Smooth muscle cell (in vitro differentiated cells): Measurements from ENCODE around the gene CDC42. TPM values are rescaled to one million over a fixed set of nuclear protein-coding genes. Genes with fewer than 3 reads are reported as not detected.

ENCODE experiments used
- DNase-seq: peaks from one replicate; lab custom pipeline; 2025; ENCODE audit not compliant: unreplicated experiment; lab: John Stamatoyannopoulos, UW
- H2AFZ ChIP-seq: fragments of 200-600 bp; sonication (generic); 2 replicates; pipeline ENCODE4 v1.6.0; 2016; ENCODE audit warnings: antibody characterized with exemption, low read depth, mild to moderate bottlenecking
- H3F3A ChIP-seq: fragments of 200-600 bp; sonication (generic); 2 replicates; pipeline ENCODE4 v1.6.0; 2017; ENCODE audit warnings: antibody characterized with exemption, low read depth
- H3K27ac ChIP-seq: fragments of 200-600 bp; sonication (generic); 2 replicates; pipeline ENCODE4 v1.5.1; 2016; ENCODE audit warnings: low read depth, mild to moderate bottlenecking
- H3K27me3 ChIP-seq: fragments of 200-600 bp; sonication (generic); 2 replicates; pipeline ENCODE4 v1.6.1; 2016; ENCODE audit warnings: low read depth, mild to moderate bottlenecking
- H3K36me3 ChIP-seq: fragments of 200-600 bp; sonication (generic); 2 replicates; pipeline ENCODE4 v1.5.1; 2016; ENCODE audit warnings: low read depth
- H3K4me1 ChIP-seq: fragments of 200-600 bp; sonication (generic); 2 replicates; pipeline ENCODE4 v1.5.1; 2016; ENCODE audit warnings: low read depth
- H3K4me2 ChIP-seq: fragments of 200-600 bp; sonication (generic); 2 replicates; pipeline ENCODE4 v1.6.0; 2016; ENCODE audit warnings: mild to moderate bottlenecking
- H3K4me3 ChIP-seq: fragments of 200-600 bp; sonication (generic); 2 replicates; pipeline ENCODE4 v1.5.1; 2016; ENCODE audit warnings: mild to moderate bottlenecking
- H3K79me2 ChIP-seq: fragments of 200-600 bp; sonication (generic); 2 replicates; pipeline ENCODE4 v1.6.0; 2016; ENCODE audit warnings: low read depth, mild to moderate bottlenecking
- H3K9ac ChIP-seq: fragments of 200-600 bp; sonication (generic); 2 replicates; pipeline ENCODE4 v1.6.0; 2016; ENCODE audit warnings: low read depth
- H3K9me3 ChIP-seq: fragments of 200-600 bp; sonication (generic); replicated peaks from 2 replicates; pipeline ENCODE4 v1.5.1; 2016; ENCODE audit warnings: low read depth
- H4K20me1 ChIP-seq: fragments of 200-600 bp; sonication (generic); 2 replicates; pipeline ENCODE4 v1.6.0; 2016; ENCODE audit warnings: low read depth
- WGBS: methylation state at CpG from one replicate; pipeline ENCODE4 v1.1.7; 2016; ENCODE audit warnings: low lambda C conversion rate; 5-methylcytosine and 5-hydroxymethylcytosine counted together
- polyA plus RNA-seq: library from polyadenylated mRNA; unstranded; fragments of >200 nt; fragmentation: Nextera tagmentation; extraction: Ambion mirVana; gene quantifications from 2 replicates; pipeline ENCODE4 v1.2.1, GENCODE V29; 2016
- total RNA-seq: library from RNA; depleted of rRNA; stranded (reverse); fragments of >200 nt; gene quantifications from 2 replicates; pipeline ENCODE4 v1.2.3, GENCODE V29; 2014
- TF ChIP-seq, protein P1 (sequence below): fragments of 200-600 bp; sonication (generic); IDR thresholded peaks from 2 replicates; pipeline ENCODE4 v1.5.1; 2017; ENCODE audit warnings: borderline replicate concordance, mild to moderate bottlenecking, antibody characterized with exemption; ENCODE audit not compliant: insufficient read depth, poor library complexity, severe bottlenecking

CDC42 gene
- total and polyA plus RNA-seq, 2 experiments from 2014 or later, result 74.0 to 407 TPM

DNA sequence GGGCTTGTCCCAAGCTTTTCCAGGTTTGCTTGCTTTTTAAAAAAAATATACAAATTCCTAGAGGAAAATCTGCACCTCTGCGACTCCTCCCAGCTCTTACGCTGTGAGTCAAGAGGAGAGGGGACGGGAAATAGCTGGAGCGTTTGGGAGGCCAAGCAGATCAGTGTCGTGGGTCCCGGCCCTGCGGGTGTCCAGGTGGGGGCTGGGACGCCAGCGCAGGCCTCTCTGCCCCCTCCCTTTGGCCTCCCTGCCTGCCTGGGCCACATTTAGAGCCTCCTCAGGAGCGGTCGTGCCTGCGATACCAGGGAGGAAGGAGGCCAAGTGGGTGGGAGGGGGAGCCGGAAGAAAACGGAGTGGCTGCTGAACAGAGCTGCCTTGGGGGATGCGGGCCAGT, 81.4 kb downstream of the CDC42 start:
- H3K9me3 ChIP-seq, result no peaks in the 10 kb centered on the region
- H3K9ac ChIP-seq, result no peak overlapping the region
- no peak overlapping the region for H2AFZ ChIP-seq
- peaks cover 85% of the 10 kb centered on the region for H4K20me1 ChIP-seq
- H3K36me3 ChIP-seq, result no peaks in the 10 kb centered on the region
- peaks cover 8% of the 10 kb centered on the region for H3K27me3 ChIP-seq
- no peaks in the 10 kb centered on the region for H3K79me2 ChIP-seq
- no peaks in the 10 kb centered on the region for H3F3A ChIP-seq
- 37% methylated on average over 15 of the region's 15 CpGs for WGBS
- H3K4me3 ChIP-seq, result no peak overlapping the region
- H3K27ac ChIP-seq, result no peak overlapping the region
- TF ChIP-seq, protein P1, sequence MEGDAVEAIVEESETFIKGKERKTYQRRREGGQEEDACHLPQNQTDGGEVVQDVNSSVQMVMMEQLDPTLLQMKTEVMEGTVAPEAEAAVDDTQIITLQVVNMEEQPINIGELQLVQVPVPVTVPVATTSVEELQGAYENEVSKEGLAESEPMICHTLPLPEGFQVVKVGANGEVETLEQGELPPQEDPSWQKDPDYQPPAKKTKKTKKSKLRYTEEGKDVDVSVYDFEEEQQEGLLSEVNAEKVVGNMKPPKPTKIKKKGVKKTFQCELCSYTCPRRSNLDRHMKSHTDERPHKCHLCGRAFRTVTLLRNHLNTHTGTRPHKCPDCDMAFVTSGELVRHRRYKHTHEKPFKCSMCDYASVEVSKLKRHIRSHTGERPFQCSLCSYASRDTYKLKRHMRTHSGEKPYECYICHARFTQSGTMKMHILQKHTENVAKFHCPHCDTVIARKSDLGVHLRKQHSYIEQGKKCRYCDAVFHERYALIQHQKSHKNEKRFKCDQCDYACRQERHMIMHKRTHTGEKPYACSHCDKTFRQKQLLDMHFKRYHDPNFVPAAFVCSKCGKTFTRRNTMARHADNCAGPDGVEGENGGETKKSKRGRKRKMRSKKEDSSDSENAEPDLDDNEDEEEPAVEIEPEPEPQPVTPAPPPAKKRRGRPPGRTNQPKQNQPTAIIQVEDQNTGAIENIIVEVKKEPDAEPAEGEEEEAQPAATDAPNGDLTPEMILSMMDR, result no peak
- H3K4me2 ChIP-seq, result no peak overlapping the region
- no peak for DNase-seq
- peaks cover 4% of the 10 kb centered on the region for H3K4me1 ChIP-seq

DNA sequence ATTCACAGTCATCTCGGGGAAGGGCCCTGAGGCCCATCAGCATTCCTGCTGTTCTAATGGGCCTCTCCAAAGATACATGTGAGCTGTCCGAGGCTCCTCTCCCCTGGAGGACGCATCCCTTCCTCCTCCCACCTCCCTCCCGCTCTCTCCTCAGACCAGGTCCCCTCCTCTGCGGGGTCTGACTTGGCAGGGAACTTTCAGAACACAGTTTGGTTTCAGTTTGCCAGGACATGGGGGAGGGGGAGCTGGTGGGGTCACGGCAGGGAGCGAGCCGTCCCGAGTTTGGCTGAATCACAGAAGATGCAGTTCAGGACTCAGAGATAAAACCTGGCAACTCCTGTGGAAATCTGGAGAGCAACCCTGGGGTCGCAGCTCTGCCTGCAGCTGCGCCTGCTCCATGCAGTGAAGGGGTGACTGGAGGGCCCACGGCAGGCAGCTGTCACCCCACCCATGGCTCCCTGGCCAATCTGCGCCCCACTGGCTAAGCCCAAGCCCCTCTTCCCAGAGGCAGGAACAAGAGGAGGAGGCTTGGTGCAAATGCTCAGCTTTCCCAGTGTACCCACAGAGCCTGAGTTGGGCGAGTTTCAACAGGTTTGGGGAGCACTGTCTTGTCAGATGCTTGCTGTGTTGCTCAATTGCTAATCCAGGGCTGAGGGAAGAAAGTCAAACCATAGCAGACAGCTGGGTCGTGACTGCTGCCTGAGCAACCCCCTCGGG, 84.7 kb downstream of the CDC42 start:
- H3K27me3 ChIP-seq, result peaks cover 41% of the 10 kb centered on the region
- H3K9ac ChIP-seq, result no peak overlapping the region
- peaks cover 5% of the 10 kb centered on the region for H3K4me1 ChIP-seq
- peaks cover 100% of the 10 kb centered on the region for H4K20me1 ChIP-seq
- H3K27ac ChIP-seq, result no peak overlapping the region
- 53% methylated on average over 16 of the region's 16 CpGs for WGBS
- peak overlapping the region; percentile 11 for H3K4me2 ChIP-seq
- no peaks in the 10 kb centered on the region for H3F3A ChIP-seq
- TF ChIP-seq, protein P1, result no peak
- no peak overlapping the region for H3K4me3 ChIP-seq
- no peak overlapping the region for H2AFZ ChIP-seq
- H3K79me2 ChIP-seq, result no peaks in the 10 kb centered on the region
- no peaks in the 10 kb centered on the region for H3K36me3 ChIP-seq
- no peaks in the 10 kb centered on the region for H3K9me3 ChIP-seq
- no peak for DNase-seq

DNA sequence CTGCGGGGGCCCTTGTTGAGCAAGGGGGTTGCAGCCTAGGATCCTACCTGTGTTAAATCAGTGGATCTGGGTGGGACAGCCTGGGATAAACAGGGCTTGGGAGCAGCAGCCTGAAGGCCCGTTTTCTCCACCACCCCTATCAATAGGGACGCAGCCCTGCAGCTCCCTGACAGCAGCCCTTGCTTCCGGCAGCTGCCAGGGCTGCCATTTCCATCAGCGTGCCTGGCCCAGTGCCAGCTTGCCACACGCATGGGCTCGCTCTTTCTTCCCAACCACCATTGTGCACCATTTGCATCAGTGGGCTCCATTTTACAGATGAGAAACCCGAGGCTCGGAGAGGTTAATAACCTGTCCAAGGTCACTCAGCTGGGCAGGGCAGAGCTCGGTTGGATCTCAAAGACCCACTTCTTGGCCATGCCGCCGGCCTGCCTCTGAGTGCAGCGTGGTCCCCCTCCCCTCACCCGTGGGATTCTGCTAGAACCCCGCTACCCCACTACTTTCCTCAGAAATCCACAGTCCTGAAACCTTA, 86.6 kb downstream of the CDC42 start:
- Histone ChIP-seq H4K20me1 (peaks cover 91% of the 10 kb centered on the region), H3K4me2 (no peak overlapping the region), H3K79me2 (no peaks in the 10 kb centered on the region), H3K4me3 (no peak overlapping the region), H3K4me1 (peaks cover 4% of the 10 kb centered on the region), H3F3A (no peaks in the 10 kb centered on the region), H3K9ac (no peak overlapping the region), H3K27me3 (peaks cover 47% of the 10 kb centered on the region), H2AFZ (no peak overlapping the region), H3K9me3 (no peaks in the 10 kb centered on the region), H3K36me3 (no peaks in the 10 kb centered on the region), H3K27ac (no peak overlapping the region)
- DNase-seq, result no peak
- 91% methylated on average over 15 of the region's 15 CpGs for WGBS
- TF ChIP-seq, protein P1, result no peak

DNA sequence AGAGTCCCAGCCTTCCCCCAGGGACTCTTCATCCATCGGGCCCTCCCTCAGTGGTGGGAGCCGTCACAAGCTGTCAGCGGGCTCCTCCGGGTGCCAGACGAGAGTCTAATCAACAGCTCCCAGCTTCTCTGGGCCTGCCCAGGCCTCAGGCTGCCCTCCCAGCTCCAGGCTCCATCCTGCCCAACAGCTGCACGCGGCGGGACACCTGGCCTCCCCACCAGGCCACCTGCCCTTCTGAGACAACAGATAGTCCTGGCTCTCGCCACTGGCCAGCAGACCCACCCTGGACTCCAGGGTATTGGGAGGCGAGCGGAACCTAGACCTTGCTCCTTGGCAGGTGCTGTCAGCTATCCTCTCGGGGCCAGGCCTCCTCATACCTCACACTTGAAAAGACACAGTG, 87.3 kb downstream of the CDC42 start:
- Histone ChIP-seq H3K27me3 (peaks cover 54% of the 10 kb centered on the region), H3K9ac (no peak overlapping the region), H3K4me1 (peaks cover 4% of the 10 kb centered on the region), H4K20me1 (peaks cover 91% of the 10 kb centered on the region), H3K4me2 (no peak overlapping the region), H3K79me2 (no peaks in the 10 kb centered on the region), H3K9me3 (no peaks in the 10 kb centered on the region), H3K36me3 (no peaks in the 10 kb centered on the region), H3K4me3 (no peak overlapping the region), H2AFZ (no peak overlapping the region), H3K27ac (no peak overlapping the region), H3F3A (no peaks in the 10 kb centered on the region)
- no peak for DNase-seq
- WGBS, result 90% methylated on average over 12 of the region's 12 CpGs
- TF ChIP-seq, protein P1, result no peak
